Activated T-helper 2 cell treated with anti-CD3 and anti-CD28 coated beads, Interferon-gamma antibody, Interleukin-2, Interleukin-4, amounts not matched to agents 10 μg/mL and 5 μg/mL and 100 μg/mL, durations not matched to agents 14 hours and 24 hours and 36 hours (primary cell): Measurements from ENCODE around the gene OTUD4. TPM values are rescaled to one million over a fixed set of nuclear protein-coding genes. Genes with fewer than 3 reads are reported as not detected.

Experiments
- DNase-seq: peaks from one replicate; pipeline ENCODE4 v3.0.0; 2021; ENCODE audit warnings: low spot score
- H3K27ac Mint-ChIP-seq: one replicate; pipeline ENCODE4 v1.8.0; 2021; ENCODE audit warnings: mixed read lengths
- H3K27me3 Mint-ChIP-seq: one replicate; pipeline ENCODE4 v1.8.0; 2021; ENCODE audit warnings: low read depth, mixed read lengths
- H3K36me3 Mint-ChIP-seq: one replicate; pipeline ENCODE4 v1.8.0; 2021; ENCODE audit warnings: low read depth, mixed read lengths
- H3K4me1 Mint-ChIP-seq: one replicate; pipeline ENCODE4 v1.8.0; 2021; ENCODE audit warnings: low read depth, mixed read lengths
- H3K4me3 Mint-ChIP-seq: one replicate; pipeline ENCODE4 v1.8.0; 2021; ENCODE audit warnings: low read depth, mild to moderate bottlenecking, moderate library complexity, mixed read lengths
- H3K9me3 Mint-ChIP-seq: one replicate; pipeline ENCODE4 v1.8.0; 2021; ENCODE audit warnings: mixed read lengths
- intact Hi-C: fragments of 100-400 bp; cut with micrococcal nuclease; formaldehyde crosslinking; loops from one replicate; pipeline ENCODE4 v1.15.1; 2023
- total RNA-seq: library from RNA; stranded (reverse); gene quantifications from 2 replicates; pipeline ENCODE4 v1.2.3, GENCODE V29; 2022

The OTUD4 gene
- total RNA-seq, 1 donor from 2014 or later: 71.7 TPM

DNA sequence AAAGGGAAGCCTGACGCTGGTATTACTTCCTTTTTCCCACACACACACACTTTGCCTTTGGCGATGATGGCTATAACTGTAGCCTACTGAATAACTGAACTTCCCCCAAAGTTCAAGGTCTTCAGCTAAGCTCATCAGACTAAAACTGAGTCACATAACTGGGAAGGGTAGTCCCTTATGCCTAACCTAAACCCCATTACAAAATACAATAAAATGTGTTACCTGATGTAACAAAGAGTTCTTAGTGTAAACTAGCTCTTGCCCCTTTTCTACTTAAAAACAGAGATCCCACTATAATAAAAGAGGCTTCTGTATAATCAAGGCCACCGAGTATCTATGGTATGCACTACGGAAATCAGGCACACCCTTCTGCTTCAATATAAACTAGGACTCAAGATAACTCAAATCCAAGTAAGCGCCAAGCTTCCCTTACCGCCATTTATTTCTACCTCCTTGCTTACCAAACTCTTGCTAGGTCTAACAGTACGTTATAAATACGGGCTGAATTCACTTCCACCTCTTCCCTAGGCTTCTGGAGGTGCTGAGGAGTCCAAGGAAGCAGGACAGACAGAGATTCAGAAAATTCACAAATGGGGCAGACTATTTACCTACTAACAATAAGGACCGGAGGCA is 2.4 kb downstream of the OTUD4 start:
- Mint-ChIP-seq H3K9me3 (no peaks in the 10 kb centered on the region), H3K36me3 (peaks cover 39% of the 10 kb centered on the region), H3K4me1 (peaks cover 32% of the 10 kb centered on the region), H3K4me3 (peak overlapping the region; percentile 96), H3K27me3 (no peaks in the 10 kb centered on the region), H3K27ac (peak overlapping the region; percentile 94)
- DNase-seq: no peak
- intact Hi-C loops: loop anchor here (1.0 to 2.0 kb wide), 4 partner anchors 23 to 761 kb away; partner anchors contain the start of gene ZNF827

DNA sequence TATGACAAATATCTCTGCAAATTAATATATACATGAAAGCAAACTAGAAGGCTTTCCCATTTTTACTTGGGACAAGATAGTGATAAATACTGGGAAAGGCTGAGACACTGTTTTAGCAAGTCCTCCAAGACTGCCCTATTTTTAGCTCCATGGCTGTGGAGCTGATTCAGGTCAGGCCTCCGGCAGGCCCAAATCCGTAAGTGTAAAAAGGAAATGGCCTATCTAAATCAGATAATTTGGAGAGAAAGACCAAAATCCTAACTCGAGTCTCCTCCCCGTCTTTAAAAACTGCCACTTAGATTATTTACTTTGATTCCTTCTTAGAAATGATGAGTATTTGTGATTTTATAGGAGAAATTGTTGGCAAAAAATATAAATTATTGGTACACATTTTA is 2.9 kb downstream of the OTUD4 start:
- intact Hi-C loops: no loop called here
- Mint-ChIP-seq H3K36me3 (peaks cover 44% of the 10 kb centered on the region), H3K27me3 (no peaks in the 10 kb centered on the region), H3K4me3 (peak overlapping the region; percentile 96), H3K27ac (peak overlapping the region; percentile 94), H3K9me3 (no peaks in the 10 kb centered on the region), H3K4me1 (peaks cover 34% of the 10 kb centered on the region)
- DNase-seq: no peak

DNA sequence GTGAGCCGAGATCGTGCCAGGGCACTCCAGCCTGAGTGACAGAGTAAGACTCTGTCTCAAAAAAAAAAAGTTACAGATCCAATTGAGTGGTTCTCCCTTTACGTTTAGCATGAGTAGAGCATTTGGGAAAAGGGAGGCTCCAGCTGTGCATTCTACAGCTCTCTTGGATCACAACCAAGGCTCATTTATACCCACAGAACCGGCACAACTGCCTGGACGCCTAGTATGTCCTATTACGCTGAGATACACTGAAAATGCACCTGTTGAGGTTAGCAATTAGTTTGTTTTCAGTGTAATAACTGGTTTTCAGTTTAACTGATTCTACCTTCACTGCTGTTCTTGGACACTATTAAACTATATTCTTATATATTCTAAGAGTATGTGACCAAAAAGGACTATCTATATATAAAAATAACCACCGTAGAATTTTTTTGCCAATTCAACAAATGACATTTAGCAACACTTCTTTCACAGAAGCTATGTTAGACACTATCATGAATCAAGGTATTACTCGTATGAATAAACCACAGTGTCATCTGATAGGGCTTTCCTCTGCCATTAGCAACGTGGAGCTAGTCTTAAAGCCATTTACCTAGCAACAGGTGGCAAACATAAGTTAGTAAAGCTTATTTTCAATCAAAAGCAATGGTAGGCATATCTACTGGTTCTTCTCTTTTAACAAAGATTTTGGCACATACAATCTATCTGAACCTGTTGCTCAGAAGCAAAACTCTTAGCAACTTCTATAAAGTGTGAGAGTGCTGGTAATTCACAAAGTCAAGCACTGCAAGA is 3.6 kb downstream of the OTUD4 start:
- no peak for DNase-seq
- H3K9me3 Mint-ChIP-seq: no peaks in the 10 kb centered on the region
- H3K27ac Mint-ChIP-seq: peak overlapping the region; percentile 94
- intact Hi-C loops: no loop called here
- peaks cover 32% of the 10 kb centered on the region for H3K4me1 Mint-ChIP-seq
- H3K27me3 Mint-ChIP-seq: no peaks in the 10 kb centered on the region
- H3K4me3 Mint-ChIP-seq: peak overlapping the region; percentile 96
- H3K36me3 Mint-ChIP-seq: peaks cover 50% of the 10 kb centered on the region

DNA sequence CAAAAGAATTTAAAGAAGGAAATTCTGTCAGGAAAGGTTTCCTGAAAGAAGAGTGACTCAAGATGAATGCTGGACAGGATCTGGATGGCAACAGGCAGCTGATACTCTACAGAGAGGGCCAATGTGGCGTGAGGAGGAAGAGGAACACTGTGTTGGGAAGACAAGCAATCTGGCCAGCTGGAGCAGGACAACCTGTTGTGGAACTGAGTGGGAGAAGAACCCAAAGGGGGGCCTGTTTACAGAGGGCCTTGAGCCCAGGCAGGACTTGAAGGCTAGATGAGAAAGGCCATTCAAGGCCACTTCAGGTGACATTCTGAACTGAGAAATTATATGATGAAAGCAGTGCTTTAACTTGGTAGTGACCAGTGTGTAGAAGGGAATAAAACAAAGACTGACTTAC is 8.5 kb downstream of the OTUD4 start:
- no peak for DNase-seq
- H3K4me3 Mint-ChIP-seq: no peak overlapping the region
- H3K9me3 Mint-ChIP-seq: no peaks in the 10 kb centered on the region
- H3K36me3 Mint-ChIP-seq: peaks cover 72% of the 10 kb centered on the region
- H3K27ac Mint-ChIP-seq: no peak overlapping the region
- H3K27me3 Mint-ChIP-seq: no peaks in the 10 kb centered on the region
- peaks cover 39% of the 10 kb centered on the region for H3K4me1 Mint-ChIP-seq
- intact Hi-C loops: no loop called here

- H3K36me3 Mint-ChIP-seq: peaks cover 80% of the 10 kb centered on the region
Measured at GRCh38 chr4:145170223-145170622, 10.2 kb downstream of the OTUD4 start.

GRCh38 chr4:145168581-145169187 is 11.7 kb downstream of the OTUD4 start:
- intact Hi-C loops: no loop called here
- Mint-ChIP-seq H3K27me3 (no peaks in the 10 kb centered on the region), H3K9me3 (no peaks in the 10 kb centered on the region), H3K4me1 (peaks cover 28% of the 10 kb centered on the region), H3K4me3 (no peak overlapping the region), H3K36me3 (peaks cover 70% of the 10 kb centered on the region), H3K27ac (peak overlapping the region; percentile 4)
- no peak for DNase-seq

More at GRCh38 chr4:145170223-145170622, 10.2 kb downstream of the OTUD4 start:
- Mint-ChIP-seq H3K27ac (peak overlapping the region; percentile 74), H3K27me3 (no peaks in the 10 kb centered on the region), H3K4me3 (no peak overlapping the region), H3K4me1 (peaks cover 40% of the 10 kb centered on the region), H3K9me3 (no peaks in the 10 kb centered on the region)
- intact Hi-C loops: no loop called here
- DNase-seq: no peak

- Mint-ChIP-seq H3K27me3 (no peaks in the 10 kb centered on the region), H3K27ac (no peak overlapping the region), H3K4me1 (peaks cover 26% of the 10 kb centered on the region), H3K4me3 (no peak overlapping the region), H3K9me3 (no peaks in the 10 kb centered on the region), H3K36me3 (peaks cover 66% of the 10 kb centered on the region)
- intact Hi-C loops: no loop called here
- DNase-seq: no peak
Measured at GRCh38 chr4:145167887-145168286, 12.5 kb downstream of the OTUD4 start.

GRCh38 chr4:145161549-145161948 is 18.8 kb downstream of the OTUD4 start:
- no peaks in the 10 kb centered on the region for H3K27me3 Mint-ChIP-seq
- no peaks in the 10 kb centered on the region for H3K9me3 Mint-ChIP-seq
- peaks cover 14% of the 10 kb centered on the region for H3K4me1 Mint-ChIP-seq
- intact Hi-C loops: no loop called here
- no peak overlapping the region for H3K4me3 Mint-ChIP-seq
- no peak for DNase-seq
- H3K27ac Mint-ChIP-seq: no peak overlapping the region
- peaks cover 59% of the 10 kb centered on the region for H3K36me3 Mint-ChIP-seq

DNA sequence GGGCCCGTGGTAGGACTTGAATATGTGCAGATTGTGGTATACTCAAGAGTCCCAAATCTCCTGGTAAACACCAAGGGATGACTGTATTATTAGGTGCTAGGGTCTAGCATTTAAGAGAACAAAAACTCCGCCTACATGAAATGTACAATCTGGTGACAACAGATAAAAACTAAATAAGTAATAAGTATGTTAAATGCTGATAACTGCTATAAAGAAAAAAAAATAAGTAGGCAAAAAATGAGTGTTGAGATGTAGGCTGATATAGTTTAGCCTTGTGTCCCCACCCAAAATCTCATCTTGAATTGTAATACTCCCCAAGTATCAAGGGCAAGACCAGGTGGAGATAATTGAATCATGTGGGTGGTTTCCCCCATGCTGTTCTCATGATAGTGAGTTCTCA is 23.4 kb downstream of the OTUD4 start:
- Mint-ChIP-seq H3K27ac (no peak overlapping the region), H3K36me3 (peaks cover 85% of the 10 kb centered on the region), H3K4me3 (no peak overlapping the region), H3K27me3 (no peaks in the 10 kb centered on the region), H3K4me1 (peaks cover 35% of the 10 kb centered on the region), H3K9me3 (no peaks in the 10 kb centered on the region)
- intact Hi-C loops: no loop called here
- DNase-seq: no peak

DNA sequence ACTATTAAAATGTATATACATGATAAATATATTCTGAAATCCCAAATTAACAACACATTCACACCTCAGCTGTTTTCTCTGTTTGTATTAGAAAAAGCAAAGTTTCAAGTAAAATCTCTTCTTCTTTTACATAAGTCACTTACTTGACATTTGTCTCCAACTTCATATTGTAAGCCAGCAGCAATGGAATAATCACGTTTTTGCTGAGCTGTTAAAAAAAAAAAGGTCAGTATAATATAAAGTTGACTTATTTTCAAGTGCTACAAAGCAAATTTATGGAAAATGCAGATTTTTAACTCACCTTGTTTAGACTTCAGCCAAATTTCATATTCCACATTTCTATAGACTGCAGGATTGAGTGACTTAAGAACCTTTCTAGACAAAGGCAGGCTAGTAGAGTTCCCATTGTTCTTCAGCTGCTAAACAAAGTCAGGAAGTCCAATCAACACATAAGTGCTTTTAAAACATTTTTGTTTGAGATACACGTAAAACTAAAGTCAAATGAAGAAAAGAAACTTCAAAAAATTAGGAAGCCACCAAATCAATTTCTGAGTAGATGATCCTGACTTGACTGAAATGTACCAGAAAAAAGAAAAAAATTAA is 25.0 kb downstream of the OTUD4 start:
- Mint-ChIP-seq H3K9me3 (no peaks in the 10 kb centered on the region), H3K27ac (no peak overlapping the region), H3K4me1 (peaks cover 30% of the 10 kb centered on the region), H3K27me3 (no peaks in the 10 kb centered on the region), H3K4me3 (no peak overlapping the region), H3K36me3 (peaks cover 83% of the 10 kb centered on the region)
- intact Hi-C loops: loop anchor here (2.0 kb wide), 2 partner anchors 23 kb away; no protein-coding TSS in a partner anchor
- DNase-seq: no peak

DNA sequence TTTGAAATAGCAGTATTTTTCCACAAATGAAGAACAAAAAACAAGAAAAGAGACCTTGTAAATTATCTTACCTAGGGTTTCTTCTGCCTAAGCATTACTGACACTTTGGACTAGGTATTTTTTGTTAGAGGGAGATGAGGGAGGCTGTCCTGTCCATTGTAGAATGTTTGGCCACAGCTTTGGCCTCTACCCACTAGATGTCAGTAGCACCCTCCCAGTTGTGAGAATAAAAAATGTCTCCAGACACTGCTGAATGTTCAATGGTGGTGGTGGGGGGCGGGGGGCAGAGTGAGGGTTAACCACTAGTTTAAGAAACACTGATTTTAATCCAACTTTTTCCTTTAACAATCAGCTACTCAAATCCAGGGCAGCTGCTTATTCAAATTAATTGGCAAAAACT is 25.8 kb downstream of the OTUD4 start:
- no peak overlapping the region for H3K27ac Mint-ChIP-seq
- intact Hi-C loops: loop anchor here (2.0 to 5.0 kb wide), 3 partner anchors 22 to 37 kb away; no protein-coding TSS in a partner anchor

GRCh38 chr4:145153904-145154298 is 26.5 kb downstream of the OTUD4 start:
- peaks cover 33% of the 10 kb centered on the region for H3K4me1 Mint-ChIP-seq
- peak overlapping the region; percentile 49 for H3K27ac Mint-ChIP-seq
- H3K36me3 Mint-ChIP-seq: peaks cover 86% of the 10 kb centered on the region
- no peaks in the 10 kb centered on the region for H3K9me3 Mint-ChIP-seq
- H3K27me3 Mint-ChIP-seq: no peaks in the 10 kb centered on the region
- DNase-seq: no peak
- no peak overlapping the region for H3K4me3 Mint-ChIP-seq
- intact Hi-C loops: loop anchor here (2.0 to 5.0 kb wide), 3 partner anchors 21 to 37 kb away; no protein-coding TSS in a partner anchor

More for the DNA sequence above, 25.8 kb downstream of the OTUD4 start:
- Mint-ChIP-seq H3K36me3 (peaks cover 86% of the 10 kb centered on the region), H3K4me1 (peaks cover 30% of the 10 kb centered on the region), H3K27me3 (no peaks in the 10 kb centered on the region), H3K4me3 (no peak overlapping the region), H3K9me3 (no peaks in the 10 kb centered on the region)
- DNase-seq: no peak
